ENCODE measurements around the gene CAMTA2.
A peak's percentile ranks its signal among the peaks of the same experiment; 100 is the strongest.

Gene CAMTA2

DNA sequence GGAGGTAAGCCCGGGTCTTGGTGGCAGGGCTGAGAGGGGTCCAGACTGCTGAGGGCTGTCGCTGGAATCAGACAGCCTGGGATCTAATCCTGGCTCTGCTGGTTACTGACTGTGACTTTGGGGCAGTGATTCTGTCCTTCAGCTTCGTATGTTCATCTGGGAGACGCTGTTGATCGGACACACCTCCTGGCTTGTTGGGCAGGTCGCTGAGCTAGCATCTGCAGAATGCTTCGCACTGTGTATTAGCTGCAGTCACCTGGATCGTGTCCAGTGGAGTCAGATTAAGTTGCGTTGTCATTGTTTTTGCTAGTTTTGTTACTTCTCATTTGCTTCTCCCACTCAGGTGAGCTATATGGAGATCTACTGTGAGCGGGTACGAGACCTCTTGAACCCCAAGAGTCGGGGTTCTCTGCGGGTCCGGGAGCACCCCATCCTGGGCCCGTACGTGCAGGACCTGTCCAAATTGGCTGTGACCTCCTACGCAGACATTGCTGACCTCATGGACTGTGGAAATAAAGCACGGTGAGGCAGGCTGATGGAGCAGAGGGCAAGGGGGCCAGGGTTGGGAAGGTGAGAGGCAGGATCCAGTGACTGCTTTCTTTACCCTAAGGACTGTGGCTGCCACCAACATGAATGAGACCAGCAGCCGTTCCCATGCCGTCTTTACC, 14.8 kb upstream of the CAMTA2 start:
- no peak overlapping the region for H3K9ac ChIP-seq (ENCODE audit: low read length in 5 of 5)
- peaks cover 8 to 27% (median 26%) of the 10 kb centered on the region in 5 donors for H3K4me1 ChIP-seq (ENCODE audit: control insufficient read depth in 5 of 5, insufficient read depth in 5 of 5, low read length in 5 of 5)
- no peaks in the 10 kb centered on the region for H3K27me3 ChIP-seq (ENCODE audit: control insufficient read depth in 5 of 5, insufficient read depth in 4 of 5, low read length in 5 of 5)
- no peak overlapping the region for H3K27ac ChIP-seq (ENCODE audit: low read depth, low read length)
- H3K36me3 ChIP-seq (ENCODE audit: control insufficient read depth in 5 of 5, insufficient read depth in 5 of 5, low read length in 5 of 5): peaks cover 6 to 63% (median 56%) of the 10 kb centered on the region in 5 donors
- H3K4me3 ChIP-seq (ENCODE audit: low read depth in 1 of 5, low read length in 5 of 5): no peak overlapping the region
- no peaks in the 10 kb centered on the region for H3K9me3 ChIP-seq (ENCODE audit: control insufficient read depth in 5 of 5, low read length in 5 of 5)

GRCh38 chr17:5000237-5000639, 12.8 kb upstream of the CAMTA2 start:
- Histone ChIP-seq H3K36me3 (ENCODE audit: control insufficient read depth in 5 of 5, insufficient read depth in 5 of 5, low read length in 5 of 5) (peaks cover 3 to 44% (median 41%) of the 10 kb centered on the region in 5 donors), H3K9me3 (ENCODE audit: control insufficient read depth in 5 of 5, low read length in 5 of 5) (no peaks in the 10 kb centered on the region), H3K27ac (ENCODE audit: low read depth, low read length) (no peak overlapping the region), H3K27me3 (ENCODE audit: control insufficient read depth in 5 of 5, insufficient read depth in 4 of 5, low read length in 5 of 5) (no peaks in the 10 kb centered on the region), H3K9ac (ENCODE audit: low read length in 5 of 5) (peak overlapping the region in 3 of 5 donors; percentile 43 to 93 (median 92)), H3K4me3 (ENCODE audit: low read depth in 1 of 5, low read length in 5 of 5) (peak overlapping the region in 2 of 5 donors; percentile 36 to 95), H3K4me1 (ENCODE audit: control insufficient read depth in 5 of 5, insufficient read depth in 5 of 5, low read length in 5 of 5) (peaks cover 8 to 34% (median 33%) of the 10 kb centered on the region in 5 donors)

GRCh38 chr17:4999430-5000093, 12.1 kb upstream of the CAMTA2 start:
- H3K36me3 ChIP-seq (ENCODE audit: control insufficient read depth in 5 of 5, insufficient read depth in 5 of 5, low read length in 5 of 5): peaks cover 0 to 37% (median 34%) of the 10 kb centered on the region in 5 donors
- peak overlapping the region in 4 of 5 donors; percentile 12 to 95 (median 92) for H3K9ac ChIP-seq (ENCODE audit: low read length in 5 of 5)
- no peaks in the 10 kb centered on the region for H3K27me3 ChIP-seq (ENCODE audit: control insufficient read depth in 5 of 5, insufficient read depth in 4 of 5, low read length in 5 of 5)
- peak overlapping the region; percentile 73 to 96 (median 93) for H3K4me3 ChIP-seq (ENCODE audit: low read depth in 1 of 5, low read length in 5 of 5)
- no peaks in the 10 kb centered on the region for H3K9me3 ChIP-seq (ENCODE audit: control insufficient read depth in 5 of 5, low read length in 5 of 5)
- no peak overlapping the region for H3K27ac ChIP-seq (ENCODE audit: low read depth, low read length)
- H3K4me1 ChIP-seq (ENCODE audit: control insufficient read depth in 5 of 5, insufficient read depth in 5 of 5, low read length in 5 of 5): peaks cover 8 to 34% (median 33%) of the 10 kb centered on the region in 5 donors

GRCh38 chr17:4998732-4999429, 11.4 kb upstream of the CAMTA2 start:
- Histone ChIP-seq H3K9me3 (ENCODE audit: control insufficient read depth in 5 of 5, low read length in 5 of 5) (no peaks in the 10 kb centered on the region), H3K9ac (ENCODE audit: low read length in 5 of 5) (peak overlapping the region; percentile 68 to 95 (median 92)), H3K36me3 (ENCODE audit: control insufficient read depth in 5 of 5, insufficient read depth in 5 of 5, low read length in 5 of 5) (peaks cover 0 to 30% (median 27%) of the 10 kb centered on the region in 5 donors), H3K4me3 (ENCODE audit: low read depth in 1 of 5, low read length in 5 of 5) (peak overlapping the region; percentile 79 to 96 (median 93)), H3K27ac (ENCODE audit: low read depth, low read length) (peak overlapping the region; percentile 60), H3K27me3 (ENCODE audit: control insufficient read depth in 5 of 5, insufficient read depth in 4 of 5, low read length in 5 of 5) (no peaks in the 10 kb centered on the region), H3K4me1 (ENCODE audit: control insufficient read depth in 5 of 5, insufficient read depth in 5 of 5, low read length in 5 of 5) (peaks cover 8 to 34% (median 33%) of the 10 kb centered on the region in 5 donors)

GRCh38 chr17:4998027-4998731, 10.7 kb upstream of the CAMTA2 start:
- Histone ChIP-seq H3K27ac (ENCODE audit: low read depth, low read length) (peak overlapping the region; percentile 60), H3K4me3 (ENCODE audit: low read depth in 1 of 5, low read length in 5 of 5) (peak overlapping the region; percentile 79 to 96 (median 93)), H3K36me3 (ENCODE audit: control insufficient read depth in 5 of 5, insufficient read depth in 5 of 5, low read length in 5 of 5) (peaks cover 0 to 23% (median 20%) of the 10 kb centered on the region in 5 donors), H3K9me3 (ENCODE audit: control insufficient read depth in 5 of 5, low read length in 5 of 5) (no peaks in the 10 kb centered on the region), H3K9ac (ENCODE audit: low read length in 5 of 5) (peak overlapping the region; percentile 68 to 95 (median 92)), H3K4me1 (ENCODE audit: control insufficient read depth in 5 of 5, insufficient read depth in 5 of 5, low read length in 5 of 5) (peaks cover 8 to 34% (median 33%) of the 10 kb centered on the region in 5 donors), H3K27me3 (ENCODE audit: control insufficient read depth in 5 of 5, insufficient read depth in 4 of 5, low read length in 5 of 5) (no peaks in the 10 kb centered on the region)

- Histone ChIP-seq H3K27me3 (ENCODE audit: control insufficient read depth in 5 of 5, insufficient read depth in 4 of 5, low read length in 5 of 5) (no peaks in the 10 kb centered on the region), H3K27ac (ENCODE audit: low read depth, low read length) (peak within 1 kb of the TSS; percentile 76), H3K4me3 (ENCODE audit: low read depth in 1 of 5, low read length in 5 of 5) (peak within 1 kb of the TSS; percentile 79 to 96 (median 93)), H3K36me3 (ENCODE audit: control insufficient read depth in 5 of 5, insufficient read depth in 5 of 5, low read length in 5 of 5) (peaks cover 0 to 19% (median 15%) of the 10 kb centered on the region in 5 donors), H3K4me1 (ENCODE audit: control insufficient read depth in 5 of 5, insufficient read depth in 5 of 5, low read length in 5 of 5) (peaks cover 8 to 34% (median 33%) of the 10 kb centered on the region in 5 donors), H3K9me3 (ENCODE audit: control insufficient read depth in 5 of 5, low read length in 5 of 5) (no peaks in the 10 kb centered on the region), H3K9ac (ENCODE audit: low read length in 5 of 5) (peak within 1 kb of the TSS; percentile 68 to 95 (median 92))
Measured at GRCh38 chr17:4997302-4998026, 10.0 kb upstream of the CAMTA2 start, which contains the start of the genes INCA1 and KIF1C. TSS of gene INCA1 (minus strand) at chr17:4997522. CDS start at chr17:4994437, 3,085 bp downstream. TSS of gene KIF1C (plus strand) at chr17:4997950. CDS start at chr17:5000247, 2,297 bp downstream.

DNA sequence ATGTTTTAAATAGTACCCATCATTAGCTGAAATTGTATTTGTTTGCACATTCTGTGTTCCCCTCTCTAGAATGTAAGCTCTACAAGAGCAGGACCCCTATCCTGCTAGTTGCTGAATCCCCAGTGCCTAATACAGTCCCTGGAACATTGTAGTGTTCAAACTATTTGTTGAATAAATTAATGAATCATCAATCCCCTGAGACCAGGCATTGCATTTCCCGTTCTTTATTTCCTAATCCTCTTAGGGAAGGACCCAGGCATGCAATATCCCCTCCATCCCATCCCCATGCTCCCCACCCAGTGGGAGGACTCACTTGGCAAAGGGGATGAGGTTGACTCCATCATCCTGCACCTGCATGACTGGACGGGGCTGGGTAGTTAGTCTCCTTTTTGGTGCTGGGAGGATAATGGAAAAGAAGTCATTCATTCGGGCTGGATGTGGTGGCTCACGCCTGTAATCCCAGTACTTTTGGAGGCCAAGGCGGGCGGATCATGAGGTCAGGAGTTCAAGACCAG, 6.7 kb upstream of the CAMTA2 start:
- Histone ChIP-seq H3K27me3 (ENCODE audit: control insufficient read depth in 5 of 5, insufficient read depth in 4 of 5, low read length in 5 of 5) (no peaks in the 10 kb centered on the region), H3K4me1 (ENCODE audit: control insufficient read depth in 5 of 5, insufficient read depth in 5 of 5, low read length in 5 of 5) (peaks cover 3 to 19% (median 17%) of the 10 kb centered on the region in 5 donors), H3K36me3 (ENCODE audit: control insufficient read depth in 5 of 5, insufficient read depth in 5 of 5, low read length in 5 of 5) (no peaks in the 10 kb centered on the region), H3K27ac (ENCODE audit: low read depth, low read length) (no peak overlapping the region), H3K9me3 (ENCODE audit: control insufficient read depth in 5 of 5, low read length in 5 of 5) (no peaks in the 10 kb centered on the region), H3K4me3 (ENCODE audit: low read depth in 1 of 5, low read length in 5 of 5) (no peak overlapping the region), H3K9ac (ENCODE audit: low read length in 5 of 5) (no peak overlapping the region)

- no peaks in the 10 kb centered on the region for H3K27me3 ChIP-seq (ENCODE audit: control insufficient read depth in 5 of 5, insufficient read depth in 4 of 5, low read length in 5 of 5)
- peaks cover 0 to 11% (median 6%) of the 10 kb centered on the region in 5 donors for H3K36me3 ChIP-seq (ENCODE audit: control insufficient read depth in 5 of 5, insufficient read depth in 5 of 5, low read length in 5 of 5)
- no peaks in the 10 kb centered on the region for H3K9me3 ChIP-seq (ENCODE audit: control insufficient read depth in 5 of 5, low read length in 5 of 5)
- H3K4me1 ChIP-seq (ENCODE audit: control insufficient read depth in 5 of 5, insufficient read depth in 5 of 5, low read length in 5 of 5): peaks cover 4 to 31% (median 26%) of the 10 kb centered on the region in 5 donors
- H3K27ac ChIP-seq (ENCODE audit: low read depth, low read length): peak overlapping the region; percentile 97
- peak overlapping the region; percentile 85 to 94 (median 91) for H3K4me3 ChIP-seq (ENCODE audit: low read depth in 1 of 5, low read length in 5 of 5)
- H3K9ac ChIP-seq (ENCODE audit: low read length in 5 of 5): peak overlapping the region; percentile 32 to 95 (median 87)
Measured at GRCh38 chr17:4987767-4988567, 492 bp upstream of the CAMTA2 start.

Measured in subcutaneous abdominal adipose tissue (tissue), 5 donors.